K562 (cell line): ENCODE data around the gene SLIT2. TPM values are rescaled to one million over a fixed set of nuclear protein-coding genes. Genes with fewer than 3 reads are reported as not detected.

ENCODE experiments used
- ZNF407 ChIP-seq: fragments of 450-650 bp; IDR thresholded peaks from 2 replicates; pipeline ENCODE4 v1.6.1; 2016; ENCODE audit warnings: low read depth
- polyA plus RNA-seq, 8 experiments: library from polyadenylated mRNA; depleted of rRNA in 4 of 8; stranded (reverse) in 5 of 8; unstranded in 3 of 8; fragments of >200 nt; fragmentation: Nextera tagmentation in 2 of 8; fragmentation: Illumina TruSeq in 1 of 8; extraction: Ambion mirVana in 2 of 8; extraction: Trizol in 1 of 8; gene quantifications; 2 replicates each; pipeline versions ENCODE4 v1.2.1 to v1.2.3, GENCODE V29; 2011 to 2014; ENCODE audit warnings: inconsistent platforms in 1 of 8, missing spikeins in 1 of 8
- total RNA-seq, 7 experiments: library from RNA; depleted of rRNA in 6 of 7; stranded (reverse); fragments of >200 nt in 6 of 7; fragmentation: Illumina TruSeq in 2 of 7; extraction: Trizol in 2 of 7; gene quantifications; 2 replicates each; pipeline versions ENCODE4 v1.2.1 to v1.2.3, GENCODE V29; 2011 to 2021; ENCODE audit warnings: low replicate concordance in 1 of 7

SLIT2 gene
- total and polyA plus RNA-seq, 9 of the 15 experiments (the other 6 are each of a cell fraction or from before 2014, with no cell fraction given): 1.8 to 8.1 (median 4.1) TPM

GRCh38 chr4:20251031-20251795, 492 bp upstream of the SLIT2 start (continued):
- no peak for TF ChIP-seq ZNF407
